ENCODE measurements around the gene LITAF. TPM values are rescaled to one million over a fixed set of nuclear protein-coding genes. Genes with fewer than 3 reads are reported as not detected.

LITAF gene
- total RNA-seq, 2 donors from 2014 or later = 36.6 to 62.9 TPM

- H3K9me3 ChIP-seq (ENCODE audit: control insufficient read depth, low read length) = no peaks in the 10 kb centered on the region
- no peak for DNase-seq
- no peak overlapping the region for H3K27ac Mint-ChIP-seq
- H3K27ac ChIP-seq (ENCODE audit: low read depth, low read length) = no peak overlapping the region
- no peak for TF ChIP-seq CTCF (conservative IDR thresholded peaks at IDR 0.05)
- no peaks in the 10 kb centered on the region for H3K27me3 ChIP-seq (ENCODE audit: control insufficient read depth, insufficient read depth, low read length, poor library complexity, severe bottlenecking)
- peaks cover under 1% of the 10 kb centered on the region for H3K4me1 Mint-ChIP-seq
- 93 to 100% methylated on average over 7 to 9 of the region's 9 CpGs for WGBS, 2 experiments (ENCODE audit: insufficient coverage in 1 of 2, insufficient read length in 1 of 2)
- H3K27me3 Mint-ChIP-seq (ENCODE audit: insufficient read depth) = peaks cover 1% of the 10 kb centered on the region
- peaks cover 3% of the 10 kb centered on the region for H3K9me3 Mint-ChIP-seq
- no peak overlapping the region for H3K4me3 Mint-ChIP-seq
- H3K36me3 Mint-ChIP-seq (ENCODE audit: low read depth) = peaks cover 6% of the 10 kb centered on the region
- H3K4me3 ChIP-seq (ENCODE audit: low read length) = no peak overlapping the region
- peaks cover 1% of the 10 kb centered on the region for H3K4me1 ChIP-seq (ENCODE audit: control insufficient read depth, insufficient read depth, low read length)
- H3K36me3 ChIP-seq (ENCODE audit: control insufficient read depth, insufficient read depth, low read length) = no peaks in the 10 kb centered on the region
- no peak overlapping the region for H3K9ac ChIP-seq (ENCODE audit: extremely low read depth, low read length, poor library complexity, severe bottlenecking)
These were observed 10.1 kb downstream of the LITAF start for GRCh38 chr16:11576427-11577289.

- peaks cover 6% of the 10 kb centered on the region for H3K36me3 Mint-ChIP-seq (ENCODE audit: low read depth)
- no peak overlapping the region for H3K4me3 ChIP-seq (ENCODE audit: low read length)
- H3K4me1 ChIP-seq (ENCODE audit: control insufficient read depth, insufficient read depth, low read length) = no peaks in the 10 kb centered on the region
- no peak for TF ChIP-seq CTCF (conservative IDR thresholded peaks at IDR 0.05)
- H3K27ac ChIP-seq (ENCODE audit: low read depth, low read length) = no peak overlapping the region
- H3K27me3 ChIP-seq (ENCODE audit: control insufficient read depth, insufficient read depth, low read length, poor library complexity, severe bottlenecking) = no peaks in the 10 kb centered on the region
- no peaks in the 10 kb centered on the region for H3K27me3 Mint-ChIP-seq (ENCODE audit: insufficient read depth)
- H3K4me3 Mint-ChIP-seq = no peak overlapping the region
- H3K9me3 Mint-ChIP-seq = peaks cover 3% of the 10 kb centered on the region
- H3K36me3 ChIP-seq (ENCODE audit: control insufficient read depth, insufficient read depth, low read length) = no peaks in the 10 kb centered on the region
- 95 to 100% methylated on average over 1 to 7 of the region's 7 CpGs for WGBS, 2 experiments (ENCODE audit: insufficient coverage in 1 of 2, insufficient read length in 1 of 2)
- H3K9me3 ChIP-seq (ENCODE audit: control insufficient read depth, low read length) = no peaks in the 10 kb centered on the region
- H3K4me1 Mint-ChIP-seq = no peaks in the 10 kb centered on the region
- H3K9ac ChIP-seq (ENCODE audit: extremely low read depth, low read length, poor library complexity, severe bottlenecking) = no peak overlapping the region
- H3K27ac Mint-ChIP-seq = no peak overlapping the region
- DNase-seq = no peak
These were observed 11.5 kb downstream of the LITAF start for GRCh38 chr16:11575223-11575589.

- Mint-ChIP-seq H3K36me3 (ENCODE audit: low read depth) (peaks cover 6% of the 10 kb centered on the region), H3K4me1 (no peaks in the 10 kb centered on the region), H3K27ac (peak overlapping the region; percentile 54), H3K27me3 (ENCODE audit: insufficient read depth) (no peaks in the 10 kb centered on the region), H3K9me3 (peaks cover 3% of the 10 kb centered on the region), H3K4me3 (no peak overlapping the region)
- no peaks in the 10 kb centered on the region for H3K36me3 ChIP-seq (ENCODE audit: control insufficient read depth, insufficient read depth, low read length)
- no peak overlapping the region for H3K4me3 ChIP-seq (ENCODE audit: low read length)
- no peaks in the 10 kb centered on the region for H3K4me1 ChIP-seq (ENCODE audit: control insufficient read depth, insufficient read depth, low read length)
- H3K27me3 ChIP-seq (ENCODE audit: control insufficient read depth, insufficient read depth, low read length, poor library complexity, severe bottlenecking) = no peaks in the 10 kb centered on the region
- WGBS, 2 experiments (ENCODE audit: insufficient coverage in 1 of 2, insufficient read length in 1 of 2) = 89 to 97% methylated on average over 14 to 17 of the region's 17 CpGs
- H3K9ac ChIP-seq (ENCODE audit: extremely low read depth, low read length, poor library complexity, severe bottlenecking) = no peak overlapping the region
- no peaks in the 10 kb centered on the region for H3K9me3 ChIP-seq (ENCODE audit: control insufficient read depth, low read length)
- peak; percentile 61 for DNase-seq
- H3K27ac ChIP-seq (ENCODE audit: low read depth, low read length) = no peak overlapping the region
- TF ChIP-seq CTCF (conservative IDR thresholded peaks at IDR 0.05) = no peak
These were observed 14.3 kb downstream of the LITAF start for GRCh38 chr16:11572301-11572995.
